A549 (cell line): ENCODE results near the gene KCNA2. TPM values are rescaled to one million over a fixed set of nuclear protein-coding genes. Genes with fewer than 3 reads are reported as not detected.

Experiments used
- ATAC-seq, 2 experiments: fragments of 200-7000 bp in 1 of 2; fragments of >200 bp in 1 of 2; cut with Nextera tagmentation in 1 of 2; cut with Tn5 transposase in 1 of 2; 3 replicates each; pipeline versions ENCODE4 v1.8.0 to v1.9.1; 2018 to 2020; ENCODE audit warnings: mild to moderate bottlenecking in 1 of 2, moderate library complexity in 1 of 2
- CTCF ChIA-PET: fragments of 300-600 bp; sonication (Branson Sonifier 250); formaldehyde crosslinking; extraction: SDS; loops from one replicate; lab custom pipeline; 2021; ENCODE audit warnings: antibody characterized with exemption, inconsistent platforms; lab: Yijun Ruan, JAX
- POLR2A ChIA-PET: fragments of 350-600 bp; formaldehyde crosslinking; extraction: SDS; loops from one replicate; lab custom pipeline; 2021; ENCODE audit warnings: antibody characterized with exemption, inconsistent platforms; lab: Yijun Ruan, JAX
- DNase-seq, 2 experiments: peaks; one replicate each; pipeline versions ENCODE4 v3.0.0 to v3.0.0-alpha.2; 2011 to 2016; ENCODE audit warnings: low read depth in 1 of 2, low spot score in 1 of 2
- FAIRE-seq: peaks from 2 replicates; lab custom pipeline; 2011; peaks lifted over from hg19 to GRCh38; lab: Jason Lieb, UNC
- H3K27ac ChIP-seq, 2 experiments: fragments of >200 bp; sonication (Bioruptor Twin); formaldehyde crosslinking; 3 replicates each; pipeline ENCODE4 v1.5.1; 2016 to 2017
- H3K4me1 ChIP-seq: fragments of >200 bp; sonication (Bioruptor Twin); formaldehyde crosslinking; 3 replicates; pipeline ENCODE4 v1.6.1; 2016
- H3K4me2 ChIP-seq: fragments of >200 bp; sonication (Bioruptor Twin); formaldehyde crosslinking; 3 replicates; pipeline ENCODE4 v1.6.1; 2016
- H3K4me3 ChIP-seq: fragments of >200 bp; sonication (Bioruptor Twin); formaldehyde crosslinking; 3 replicates; pipeline ENCODE4 v1.5.1; 2016
- H3K9me3 ChIP-seq: fragments of >200 bp; sonication (Bioruptor Twin); formaldehyde crosslinking; 3 replicates; pipeline ENCODE4 v1.6.1; 2016
- ATOH8 ChIP-seq: fragments of 250-450 bp; sonication (Bioruptor Pico); IDR thresholded peaks from 2 replicates; pipeline ENCODE4 v1.5.0; 2020; ENCODE audit warnings: low read depth, mild to moderate bottlenecking, moderate library complexity
- BHLHE40 ChIP-seq: IDR thresholded peaks from 2 replicates; pipeline ENCODE4 v1.6.1; 2012; ENCODE audit warnings: low read depth, low read length, inconsistent platforms
- CBX8 ChIP-seq: fragments of 200-600 bp; sonication (generic); IDR thresholded peaks from 2 replicates; pipeline ENCODE4 v1.6.1; 2016
- CEBPB ChIP-seq, 2 experiments: fragments of >200 bp in 1 of 2; sonication (Bioruptor Twin) in 1 of 2; formaldehyde crosslinking in 1 of 2; IDR thresholded peaks; 2 replicates each; pipeline ENCODE4 v1.6.1; 2012 to 2016
- ELK1 ChIP-seq: fragments of 150-350 bp; IDR thresholded peaks from 2 replicates; pipeline ENCODE4 v1.6.1; 2014; ENCODE audit warnings: low read depth, mild to moderate bottlenecking, low read length
- EP300 ChIP-seq, 2 experiments: fragments of >200 bp; sonication (Bioruptor Twin); formaldehyde crosslinking; IDR thresholded peaks; 2 replicates in 1 of 2; 3 replicates in 1 of 2; pipeline ENCODE4 v1.6.1; 2016 to 2017
- ESRRA ChIP-seq: fragments of 150-350 bp; IDR thresholded peaks from 2 replicates; pipeline ENCODE4 v1.6.1; 2014; ENCODE audit warnings: mild to moderate bottlenecking, low read length, borderline replicate concordance
- FOSB ChIP-seq: fragments of 250-450 bp; sonication (Bioruptor Pico); IDR thresholded peaks from 2 replicates; pipeline ENCODE4 v1.5.0; 2020; ENCODE audit warnings: mild to moderate bottlenecking, moderate library complexity
- FOSL2 ChIP-seq, 2 experiments: fragments of 450-650 bp in 1 of 2; fragments of >200 bp in 1 of 2; sonication (Bioruptor Twin) in 1 of 2; formaldehyde crosslinking; IDR thresholded peaks; 2 replicates each; pipeline versions ENCODE4 v1.5.0 to v1.6.1; 2016 to 2020; ENCODE audit warnings: mild to moderate bottlenecking in 1 of 2, moderate library complexity in 1 of 2
- FOXS1 ChIP-seq: fragments of 250-450 bp; sonication (Bioruptor Pico); IDR thresholded peaks from 2 replicates; pipeline ENCODE4 v1.5.0; 2020; ENCODE audit warnings: mild to moderate bottlenecking, moderate library complexity
- HDAC2 ChIP-seq: fragments of 200-600 bp; sonication (generic); IDR thresholded peaks from 2 replicates; pipeline ENCODE4 v1.6.1; 2016
- JUN ChIP-seq, 2 experiments: fragments of >200 bp; sonication (Bioruptor Twin); formaldehyde crosslinking; IDR thresholded peaks; 2 replicates in 1 of 2; 3 replicates in 1 of 2; pipeline ENCODE4 v1.6.1; 2016 to 2017
- KDM5A ChIP-seq: fragments of 200-600 bp; sonication (generic); IDR thresholded peaks from 2 replicates; pipeline ENCODE4 v1.6.1; 2016; ENCODE audit warnings: antibody characterized with exemption, mild to moderate bottlenecking
- MAX ChIP-seq: IDR thresholded peaks from 2 replicates; pipeline ENCODE4 v1.6.1; 2012
- MYC ChIP-seq: IDR thresholded peaks from 2 replicates; pipeline ENCODE4 v1.6.1; 2012; ENCODE audit warnings: mild to moderate bottlenecking, inconsistent platforms, low read length, improper control_type of control experiment, borderline replicate concordance
- NFE2L2 ChIP-seq: fragments of 150-350 bp; conservative IDR thresholded peaks from 2 replicates; pipeline ENCODE4 v1.6.1; 2014; ENCODE audit warnings: low read length
- NPAS2 ChIP-seq: fragments of 250-450 bp; sonication (Bioruptor Pico); IDR thresholded peaks from 2 replicates; pipeline ENCODE4 v1.8.0; 2022; ENCODE audit warnings: mild to moderate bottlenecking, moderate library complexity, borderline replicate concordance
- NR3C1 ChIP-seq: fragments of >200 bp; sonication (Bioruptor Twin); formaldehyde crosslinking; IDR thresholded peaks from 3 replicates; pipeline ENCODE4 v1.6.1; 2017
- POLR2A ChIP-seq: IDR thresholded peaks from 2 replicates; pipeline ENCODE4 v1.6.1; 2012; ENCODE audit warnings: mild to moderate bottlenecking, low read length
- RCOR1 ChIP-seq: fragments of 150-350 bp; IDR thresholded peaks from 2 replicates; pipeline ENCODE4 v1.6.1; 2014; ENCODE audit warnings: antibody characterized with exemption, low read length, low read depth
- RFX5 ChIP-seq: fragments of 450-650 bp; IDR thresholded peaks from 2 replicates; pipeline ENCODE4 v1.7.1; 2014; ENCODE audit warnings: antibody characterized with exemption, mild to moderate bottlenecking, moderate library complexity
- SREBF2 ChIP-seq: fragments of 450-650 bp; IDR thresholded peaks from 2 replicates; pipeline ENCODE4 v1.6.1; 2014; ENCODE audit warnings: mild to moderate bottlenecking, moderate library complexity
- TP53 ChIP-seq: fragments of 250-450 bp; sonication (Bioruptor Pico); IDR thresholded peaks from 2 replicates; pipeline ENCODE4 v1.5.0; 2021; ENCODE audit warnings: mild to moderate bottlenecking, moderate library complexity
- USF2 ChIP-seq: fragments of 450-650 bp; IDR thresholded peaks from 2 replicates; pipeline ENCODE4 v1.6.1; 2014; ENCODE audit warnings: antibody characterized with exemption
- ZFP36 ChIP-seq: fragments of 450-650 bp; IDR thresholded peaks from 2 replicates; pipeline ENCODE4 v1.6.1; 2014; ENCODE audit warnings: borderline replicate concordance; ENCODE audit not compliant: partially characterized antibody
- WGBS: methylation state at CpG from one replicate; pipeline ENCODE4 v1.1.6; 2017; ENCODE audit errors: missing lambda C conversion rate; 5-methylcytosine and 5-hydroxymethylcytosine counted together
- polyA minus RNA-seq: library from RNA; depleted of rRNA, polyadenylated mRNA; stranded (reverse); fragments of >200 nt; gene quantifications from 2 replicates; pipeline ENCODE4 v1.2.3, GENCODE V29; 2011; rRNA and poly(A)+ RNA removed
- polyA plus RNA-seq, 4 experiments: library from polyadenylated mRNA; depleted of rRNA in 3 of 4; stranded (reverse); fragments of >200 nt; fragmentation: RNase III in 1 of 4; extraction: RNeasy Plus Mini Kit Qiagen cat#74134 plus additional on column Dnase treatment in 1 of 4; gene quantifications; 2 replicates in 3 of 4; 3 replicates in 1 of 4; pipeline ENCODE4 v1.2.3, GENCODE V29; 2011 to 2017
- TF ChIP-seq, protein P1 (sequence below): fragments of >200 bp; sonication (Bioruptor Twin); formaldehyde crosslinking; IDR thresholded peaks from 3 replicates; pipeline ENCODE4 v1.6.1; 2016

The KCNA2 gene
- polyA plus RNA-seq (2011; rRNA removed) (0.05 TPM in 2 replicates), polyA plus RNA-seq (2017; fragmentation: RNase III; extraction: RNeasy Plus Mini Kit Qiagen cat#74134 plus additional on column Dnase treatment) (0.03 to 0.05 TPM (median 0.04 TPM) in 3 replicates), polyA minus RNA-seq (0.04 and 0.10 TPM in 2 replicates)
- polyA plus RNA-seq (2012; cell fraction: cytosol; rRNA removed) = not detected in 2 replicates
- not detected in 2 replicates for polyA plus RNA-seq (2012; cell fraction: nucleus; rRNA removed)

DNA sequence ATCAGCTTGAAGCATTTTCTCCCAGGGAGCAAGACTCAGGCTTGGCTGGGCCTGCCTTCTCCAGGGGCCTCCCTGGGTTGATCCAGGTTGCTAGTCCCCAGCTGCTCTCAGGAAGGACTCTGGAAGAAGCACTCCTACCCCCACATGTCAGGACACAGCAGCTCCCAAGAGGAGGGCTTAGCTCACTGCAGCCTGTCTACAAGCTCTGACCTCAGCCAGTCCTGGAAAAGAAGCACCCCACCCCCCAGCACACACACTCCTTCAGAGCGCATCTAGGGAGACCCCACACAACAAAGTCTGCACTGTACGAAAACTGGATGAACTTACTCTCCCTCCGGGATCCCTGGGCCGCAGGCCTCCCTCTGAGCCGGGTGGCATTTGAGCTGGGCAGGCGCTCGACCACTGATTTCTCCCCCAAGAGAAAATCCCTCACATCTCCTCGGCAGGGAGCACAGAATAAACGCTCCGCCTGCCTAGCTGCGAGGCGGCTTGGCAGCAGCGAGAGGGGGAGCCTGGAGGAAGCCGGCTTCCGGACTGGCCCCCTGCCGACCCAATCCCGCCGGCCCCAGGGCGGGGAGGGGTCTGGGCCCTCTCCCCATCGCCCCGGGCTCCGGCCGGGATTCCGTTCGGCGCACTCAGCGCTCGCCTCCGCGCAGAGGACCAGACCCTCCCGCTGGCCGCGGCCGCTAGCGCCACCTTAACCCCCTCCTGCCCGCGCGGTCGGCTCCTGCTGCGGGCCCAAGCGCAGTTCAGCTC lies at the start of gene KCNA2:
Gene KCNA2 (minus strand): TSS at position 458 of the 756 bp plus-strand sequence. CDS start 1,576 bp downstream, outside the sequence.
- WGBS = no CpG with 5 or more reads among the region's 41 CpGs
- TF ChIP-seq ELK1 = no peak
- TF ChIP-seq, all 56 proteins: peak for 0
- Histone ChIP-seq H3K4me3 (peak within 1 kb of the TSS; percentile 56), H3K9me3 (no peaks in the 10 kb centered on the region), H3K27ac (peak within 1 kb of the TSS in 1 of 2 experiments; percentile 16; a peak in 3 of 6 replicates), H3K4me1 (no peaks in the 10 kb centered on the region), H3K4me2 (peak within 1 kb of the TSS; percentile 100)
- ChIA-PET CTCF (interaction anchor here (0.8 to 6.6 kb wide), 8 partner anchors 11 to 145 kb away, joined by 3 to 47 read pairs (median 5); no protein-coding TSS in a partner anchor), POLR2A (no interaction called here)
- peak; percentile 40 to 78; a peak in 4 of 6 replicates for ATAC-seq
- DNase-seq = no peak
- FAIRE-seq = no peak

DNA sequence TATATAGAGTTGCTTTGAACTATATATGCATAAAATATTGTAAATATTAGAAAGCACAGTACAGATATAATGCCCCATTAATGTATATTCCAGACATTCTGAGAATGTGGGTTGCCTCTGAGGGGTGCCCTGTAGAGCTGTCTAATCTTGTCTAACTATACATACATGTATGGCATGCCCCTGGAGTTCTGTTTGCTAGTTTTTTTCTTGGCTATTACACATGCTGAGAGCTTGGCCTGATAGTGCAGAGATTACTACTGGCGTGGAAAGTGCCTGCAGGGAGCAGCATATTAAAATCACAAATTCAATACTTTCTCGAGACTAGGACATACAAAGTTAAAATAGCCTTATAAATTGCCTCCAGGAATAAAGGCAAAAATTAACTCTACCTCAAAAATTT lies 44.5 kb upstream of the KCNA2 start:
- TF ChIP-seq ATOH8 (CRISPR knock-in tag) (no peak), HDAC2 (no peak), MYC (no peak), MAX (no peak), SREBF2 (no peak), CBX8 (no peak), JUN (IDR thresholded peaks at IDR 0.05) (no peak)
- TF ChIP-seq, protein P1, sequence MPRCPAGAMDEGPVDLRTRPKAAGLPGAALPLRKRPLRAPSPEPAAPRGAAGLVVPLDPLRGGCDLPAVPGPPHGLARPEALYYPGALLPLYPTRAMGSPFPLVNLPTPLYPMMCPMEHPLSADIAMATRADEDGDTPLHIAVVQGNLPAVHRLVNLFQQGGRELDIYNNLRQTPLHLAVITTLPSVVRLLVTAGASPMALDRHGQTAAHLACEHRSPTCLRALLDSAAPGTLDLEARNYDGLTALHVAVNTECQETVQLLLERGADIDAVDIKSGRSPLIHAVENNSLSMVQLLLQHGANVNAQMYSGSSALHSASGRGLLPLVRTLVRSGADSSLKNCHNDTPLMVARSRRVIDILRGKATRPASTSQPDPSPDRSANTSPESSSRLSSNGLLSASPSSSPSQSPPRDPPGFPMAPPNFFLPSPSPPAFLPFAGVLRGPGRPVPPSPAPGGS = no peak
- CTCF ChIA-PET = no interaction called here
- Histone ChIP-seq H3K4me2 (no peak overlapping the region), H3K9me3 (no peaks in the 10 kb centered on the region), H3K27ac (no peak overlapping the region), H3K4me3 (no peak overlapping the region), H3K4me1 (no peaks in the 10 kb centered on the region)
- DNase-seq = no peak
- POLR2A ChIA-PET = no interaction called here
- FAIRE-seq = no peak
- ATAC-seq = no peak
- WGBS = 1% methylated on average over 2 of the region's 2 CpGs

DNA sequence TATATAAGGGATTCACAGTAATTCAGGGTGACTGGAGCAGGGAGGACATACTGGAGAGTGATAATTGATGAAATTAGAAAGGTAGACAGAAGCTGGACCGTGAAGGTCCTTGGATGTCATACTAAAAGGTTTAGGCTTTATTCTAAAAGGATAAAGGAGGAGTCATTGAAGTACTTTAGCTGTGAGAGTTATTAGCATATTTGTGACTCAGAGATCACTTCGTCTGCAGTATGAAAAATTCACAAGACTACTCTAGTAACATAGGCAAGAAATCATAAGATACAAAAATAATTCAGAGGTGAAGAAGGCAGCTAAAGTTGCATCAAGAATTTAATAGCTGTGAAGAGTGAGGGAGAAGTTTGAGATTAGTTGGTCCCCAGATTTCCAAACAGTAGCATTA lies 42.3 kb upstream of the KCNA2 start:
- CTCF ChIA-PET = interaction anchor here (1.2 to 1.5 kb wide), 2 partner anchors 29 to 117 kb away, joined by 4 to 5 read pairs; no protein-coding TSS in a partner anchor
- POLR2A ChIA-PET = no interaction called here

More for the DNA sequence above, 42.3 kb upstream of the KCNA2 start:
- FAIRE-seq = no peak
- no peak overlapping the region for H3K27ac ChIP-seq
- TF ChIP-seq FOSL2 (IDR thresholded peaks at IDR 0.05) = no peak
- TF ChIP-seq FOSL2 (CRISPR knock-in tag; IDR thresholded peaks at IDR 0.05) = no peak
- no peak for TF ChIP-seq TP53
- TF ChIP-seq ESRRA = no peak
- no peak for TF ChIP-seq KDM5A
- no peak for TF ChIP-seq CEBPB (IDR thresholded peaks at IDR 0.05)
- TF ChIP-seq NR3C1 = no peak
- TF ChIP-seq FOXS1 (CRISPR knock-in tag) = no peak
- TF ChIP-seq NPAS2 = no peak
- no peak for TF ChIP-seq RCOR1
- TF ChIP-seq FOSB (CRISPR knock-in tag) = no peak
- no peak for TF ChIP-seq NFE2L2
- TF ChIP-seq EP300 (IDR thresholded peaks at IDR 0.05) = no peak
- no peak for TF ChIP-seq BHLHE40
- TF ChIP-seq POLR2A = no peak
- no peak for TF ChIP-seq RFX5
- TF ChIP-seq ATOH8 (CRISPR knock-in tag) = no peak
- no peak for TF ChIP-seq ZFP36
- no peak for TF ChIP-seq HDAC2
- no peak for TF ChIP-seq USF2
- TF ChIP-seq, all 56 proteins: peak for 0
- ATAC-seq = no peak
- Histone ChIP-seq H3K4me2 (no peak overlapping the region), H3K9me3 (no peaks in the 10 kb centered on the region), H3K4me1 (no peaks in the 10 kb centered on the region), H3K4me3 (no peak overlapping the region)
- 2% methylated on average over 2 of the region's 2 CpGs for WGBS
- DNase-seq = no peak
